ENCODE measurements around the gene BLMH. TPM values are rescaled to one million over a fixed set of nuclear protein-coding genes. Genes with fewer than 3 reads are reported as not detected.

Gene BLMH
- total RNA-seq, 1 experiment from 2014 or later = 28.3 TPM

DNA sequence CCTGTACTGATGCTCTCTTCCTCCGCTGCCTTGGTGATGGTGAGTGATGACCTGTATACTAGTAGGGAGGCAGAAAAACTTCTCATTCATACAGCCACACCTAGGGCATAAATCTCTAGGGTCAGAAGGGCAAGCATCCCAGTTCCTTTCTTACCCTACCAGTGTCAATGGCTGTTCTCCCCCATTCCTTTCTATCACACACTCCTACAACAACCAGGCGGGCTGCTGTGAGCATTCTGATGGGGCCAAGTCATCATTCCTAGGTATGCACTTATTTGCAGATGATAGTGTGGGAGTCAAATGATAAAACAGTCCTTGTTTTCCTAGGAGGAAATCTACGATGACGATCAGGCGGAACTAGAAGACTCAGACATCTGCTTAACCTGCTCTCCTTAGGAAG lies 42.3 kb downstream of the BLMH start:
- TF ChIP-seq, protein P1, sequence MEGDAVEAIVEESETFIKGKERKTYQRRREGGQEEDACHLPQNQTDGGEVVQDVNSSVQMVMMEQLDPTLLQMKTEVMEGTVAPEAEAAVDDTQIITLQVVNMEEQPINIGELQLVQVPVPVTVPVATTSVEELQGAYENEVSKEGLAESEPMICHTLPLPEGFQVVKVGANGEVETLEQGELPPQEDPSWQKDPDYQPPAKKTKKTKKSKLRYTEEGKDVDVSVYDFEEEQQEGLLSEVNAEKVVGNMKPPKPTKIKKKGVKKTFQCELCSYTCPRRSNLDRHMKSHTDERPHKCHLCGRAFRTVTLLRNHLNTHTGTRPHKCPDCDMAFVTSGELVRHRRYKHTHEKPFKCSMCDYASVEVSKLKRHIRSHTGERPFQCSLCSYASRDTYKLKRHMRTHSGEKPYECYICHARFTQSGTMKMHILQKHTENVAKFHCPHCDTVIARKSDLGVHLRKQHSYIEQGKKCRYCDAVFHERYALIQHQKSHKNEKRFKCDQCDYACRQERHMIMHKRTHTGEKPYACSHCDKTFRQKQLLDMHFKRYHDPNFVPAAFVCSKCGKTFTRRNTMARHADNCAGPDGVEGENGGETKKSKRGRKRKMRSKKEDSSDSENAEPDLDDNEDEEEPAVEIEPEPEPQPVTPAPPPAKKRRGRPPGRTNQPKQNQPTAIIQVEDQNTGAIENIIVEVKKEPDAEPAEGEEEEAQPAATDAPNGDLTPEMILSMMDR (IDR thresholded peaks at IDR 0.05; ENCODE audit: unreplicated experiment) = no peak
- no TSS peak for BruUV-seq (replicated peaks)
- no peak overlapping the region for H3K27ac Mint-ChIP-seq (ENCODE audit: low read depth, unreplicated experiment)
- H3K36me3 Mint-ChIP-seq (ENCODE audit: insufficient read depth, unreplicated experiment) = peaks cover 39% of the 10 kb centered on the region
- POLR2A ChIA-PET = no interaction called here
- no peaks in the 10 kb centered on the region for H3K4me1 Mint-ChIP-seq (ENCODE audit: insufficient read depth, unreplicated experiment)
- DNase-seq (ENCODE audit: unreplicated experiment) = no peak
- CTCF ChIA-PET = interaction anchor here (0.6 kb wide), 1 partner anchor 32 kb away, joined by 3 read pairs; no protein-coding TSS in a partner anchor
- H3K27me3 Mint-ChIP-seq (ENCODE audit: insufficient read depth, unreplicated experiment) = no peaks in the 10 kb centered on the region
- H3K4me3 Mint-ChIP-seq (ENCODE audit: unreplicated experiment) = no peak overlapping the region
- no peaks in the 10 kb centered on the region for H3K9me3 Mint-ChIP-seq (ENCODE audit: unreplicated experiment)
- intact Hi-C loops (cut with micrococcal nuclease) = no loop called here

DNA sequence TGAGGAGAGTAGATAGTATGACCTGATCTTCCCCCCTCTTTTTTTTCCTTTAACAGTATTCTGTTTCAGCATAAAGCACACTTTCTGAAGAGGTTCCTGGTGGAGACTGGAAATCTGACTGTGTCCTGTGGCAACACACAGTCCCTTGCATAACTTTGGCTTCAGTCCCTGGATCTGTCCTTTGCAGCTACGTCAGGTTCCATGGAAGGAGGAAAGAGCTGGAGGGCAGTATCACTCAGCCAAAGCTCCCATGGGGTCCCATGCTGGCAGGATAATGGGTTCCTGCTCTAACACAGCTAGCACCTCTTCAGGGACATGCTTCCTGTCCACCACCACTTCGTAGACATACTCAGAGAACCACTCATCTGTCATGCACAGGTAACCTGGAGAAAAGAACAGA lies 43.0 kb downstream of the BLMH start:
- H3K9me3 Mint-ChIP-seq (ENCODE audit: unreplicated experiment) = no peaks in the 10 kb centered on the region
- H3K36me3 Mint-ChIP-seq (ENCODE audit: insufficient read depth, unreplicated experiment) = peaks cover 33% of the 10 kb centered on the region
- H3K27ac Mint-ChIP-seq (ENCODE audit: low read depth, unreplicated experiment) = no peak overlapping the region
- H3K4me1 Mint-ChIP-seq (ENCODE audit: insufficient read depth, unreplicated experiment) = no peaks in the 10 kb centered on the region
- POLR2A ChIA-PET = no interaction called here
- CTCF ChIA-PET = interaction anchor here (0.5 to 1.7 kb wide), 3 partner anchors 12 to 895 kb away, joined by 3 to 8 read pairs (median 3); no protein-coding TSS in a partner anchor
- H3K4me3 Mint-ChIP-seq (ENCODE audit: unreplicated experiment) = no peak overlapping the region
- BruUV-seq (replicated peaks) = no TSS peak
- DNase-seq (ENCODE audit: unreplicated experiment) = no peak
- TF ChIP-seq, protein P1 (IDR thresholded peaks at IDR 0.05; ENCODE audit: unreplicated experiment) = no peak
- H3K27me3 Mint-ChIP-seq (ENCODE audit: insufficient read depth, unreplicated experiment) = no peaks in the 10 kb centered on the region
- intact Hi-C loops (cut with micrococcal nuclease) = no loop called here

DNA sequence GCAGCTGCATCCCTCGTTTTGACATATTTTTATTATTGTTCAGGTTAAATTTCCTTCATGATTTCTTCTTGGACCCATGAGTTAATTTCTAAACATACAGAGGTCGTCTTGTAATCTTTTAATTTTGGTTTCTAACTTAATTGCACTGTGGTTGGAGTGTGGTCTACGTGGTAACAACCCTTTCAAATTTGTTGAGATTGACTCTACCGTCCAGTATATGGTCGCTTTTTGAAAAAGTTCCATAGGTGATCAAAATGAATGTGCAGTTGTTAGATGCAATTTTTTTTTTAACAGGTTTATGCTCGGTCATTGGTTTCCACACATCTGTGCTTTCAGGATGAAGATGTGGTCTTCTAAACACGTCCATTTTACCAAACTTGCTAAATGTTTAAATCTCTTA lies 45.3 kb downstream of the BLMH start:
- CTCF ChIA-PET = interaction anchor here (0.6 to 2.3 kb wide), 2 partner anchors 10 to 75 kb away, joined by 3 to 7 read pairs; partner anchors contain the start of gene SLC6A4

DNA sequence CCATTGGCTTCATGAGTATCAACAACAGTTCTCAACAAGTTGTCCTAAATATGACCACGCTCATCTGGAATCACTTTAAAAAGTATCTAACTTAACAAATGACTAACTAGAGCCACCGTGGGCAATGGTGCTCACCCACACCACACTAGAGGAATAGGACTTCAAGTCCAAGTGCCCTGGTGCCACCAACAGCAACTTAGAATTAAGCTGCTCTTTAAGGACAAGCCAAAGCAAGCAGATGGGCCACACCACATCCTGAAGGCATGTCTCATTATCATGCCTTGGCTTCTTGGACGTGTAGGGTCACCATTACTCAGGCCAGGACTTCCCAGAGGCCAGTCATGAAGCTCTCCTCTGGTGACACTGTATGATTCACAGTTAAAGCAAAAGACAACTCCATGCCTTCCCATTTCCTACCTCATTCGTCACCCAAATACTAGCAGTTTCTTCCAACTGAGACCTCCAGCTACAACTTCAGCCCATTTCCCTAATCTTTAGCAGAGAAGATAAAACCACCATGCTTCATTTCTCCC lies 46.8 kb downstream of the BLMH start:
- Mint-ChIP-seq H3K9me3 (ENCODE audit: unreplicated experiment) (no peaks in the 10 kb centered on the region), H3K27me3 (ENCODE audit: insufficient read depth, unreplicated experiment) (no peaks in the 10 kb centered on the region), H3K36me3 (ENCODE audit: insufficient read depth, unreplicated experiment) (peaks cover 17% of the 10 kb centered on the region), H3K27ac (ENCODE audit: low read depth, unreplicated experiment) (no peak overlapping the region), H3K4me3 (ENCODE audit: unreplicated experiment) (no peak overlapping the region), H3K4me1 (ENCODE audit: insufficient read depth, unreplicated experiment) (no peaks in the 10 kb centered on the region)
- CTCF ChIA-PET = interaction anchor here (0.6 to 2.3 kb wide), 4 partner anchors 9 to 119 kb away, joined by 3 to 7 read pairs (median 3); partner anchors contain the start of gene SLC6A4
- intact Hi-C loops (cut with micrococcal nuclease) = no loop called here
- no peak for DNase-seq (ENCODE audit: unreplicated experiment)
- no TSS peak for BruUV-seq (replicated peaks)
- TF ChIP-seq, protein P1 (IDR thresholded peaks at IDR 0.05; ENCODE audit: unreplicated experiment) = no peak
- POLR2A ChIA-PET = no interaction called here

More for the DNA sequence above, 45.3 kb downstream of the BLMH start:
- Mint-ChIP-seq H3K4me3 (ENCODE audit: unreplicated experiment) (no peak overlapping the region), H3K36me3 (ENCODE audit: insufficient read depth, unreplicated experiment) (peaks cover 17% of the 10 kb centered on the region), H3K4me1 (ENCODE audit: insufficient read depth, unreplicated experiment) (no peaks in the 10 kb centered on the region), H3K27me3 (ENCODE audit: insufficient read depth, unreplicated experiment) (no peaks in the 10 kb centered on the region), H3K27ac (ENCODE audit: low read depth, unreplicated experiment) (no peak overlapping the region), H3K9me3 (ENCODE audit: unreplicated experiment) (no peaks in the 10 kb centered on the region)
- TF ChIP-seq, protein P1 (IDR thresholded peaks at IDR 0.05; ENCODE audit: unreplicated experiment) = no peak
- POLR2A ChIA-PET = interaction anchor here (0.7 to 1.2 kb wide), 2 partner anchors 22 to 186 kb away, joined by 3 read pairs; no protein-coding TSS in a partner anchor
- no TSS peak for BruUV-seq (replicated peaks)
- intact Hi-C loops (cut with micrococcal nuclease) = no loop called here
- DNase-seq (ENCODE audit: unreplicated experiment) = no peak

All from MCF 10A (cell line).